Neural cell (in vitro differentiated cells): ENCODE results near the gene GPS1. TPM values are rescaled to one million over a fixed set of nuclear protein-coding genes. Genes with fewer than 3 reads are reported as not detected.

Source experiments
- H2AFZ ChIP-seq: fragments of 200-600, 300-800 bp; sonication (generic), shearing (Covaris generic); 2 replicates; pipeline ENCODE4 v1.6.0; 2014; ENCODE audit warnings: low read depth, mild to moderate bottlenecking, antibody characterized with exemption, low read length, moderate library complexity
- H3F3A ChIP-seq: fragments of 200-600 bp; shearing (Covaris generic); 2 replicates; pipeline ENCODE4 v1.6.1; 2016; ENCODE audit warnings: mild to moderate bottlenecking, moderate library complexity, mixed read lengths, antibody characterized with exemption, low read length; ENCODE audit not compliant: insufficient read depth, poor library complexity, severe bottlenecking
- H3K27ac ChIP-seq: fragments of 200-600, 300-800 bp; sonication (generic), shearing (Covaris generic); 2 replicates; pipeline ENCODE4 v1.5.1; 2014; ENCODE audit warnings: mild to moderate bottlenecking, low read length, moderate library complexity
- H3K27me3 ChIP-seq: fragments of 300-800, 200-600 bp; sonication (generic), shearing (Covaris generic); 2 replicates; pipeline ENCODE4 v1.6.0; 2014; ENCODE audit warnings: mild to moderate bottlenecking, low read depth, low read length, moderate library complexity; ENCODE audit not compliant: insufficient read depth
- H3K36me3 ChIP-seq: fragments of 300-800, 200-600 bp; sonication (generic), shearing (Covaris generic); 2 replicates; pipeline ENCODE4 v1.5.1; 2014; ENCODE audit warnings: mild to moderate bottlenecking, antibody characterized with exemption, low read length, moderate library complexity; ENCODE audit not compliant: insufficient read depth
- H3K4me2 ChIP-seq: fragments of 300-800, 200-600 bp; sonication (generic), shearing (Covaris generic); 2 replicates; pipeline ENCODE4 v1.6.0; 2014; ENCODE audit warnings: mild to moderate bottlenecking, low read length
- H3K4me3 ChIP-seq: fragments of 300-800, 200-600 bp; sonication (generic), shearing (Covaris generic); 2 replicates; pipeline ENCODE4 v1.5.1; 2014; ENCODE audit warnings: mild to moderate bottlenecking, low read length, moderate library complexity
- H3K79me2 ChIP-seq: fragments of 200-600 bp; shearing (Covaris generic); replicated peaks from 2 replicates; pipeline ENCODE4 v1.6.0; 2014; ENCODE audit warnings: mild to moderate bottlenecking, low read length, moderate library complexity; ENCODE audit not compliant: insufficient read depth
- H3K9ac ChIP-seq: fragments of 300-800, 200-600 bp; sonication (generic), shearing (Covaris generic); 2 replicates; pipeline ENCODE4 v1.6.1; 2016; ENCODE audit warnings: mild to moderate bottlenecking, low read length, mixed read lengths
- H3K9me2 ChIP-seq: fragments of 200-600 bp; shearing (Covaris generic); 2 replicates; pipeline ENCODE4 v1.6.1; 2016; ENCODE audit warnings: mild to moderate bottlenecking, low read length, mixed read lengths; ENCODE audit not compliant: insufficient read depth
- H3K9me3 ChIP-seq: fragments of 200-600, 300-800 bp; sonication (generic), shearing (Covaris generic); 2 replicates; pipeline ENCODE4 v1.6.1; 2016; ENCODE audit warnings: mild to moderate bottlenecking, mixed run types, low read length, moderate library complexity, mixed read lengths
- H4K20me1 ChIP-seq: fragments of 200-600 bp; shearing (Covaris generic); 2 replicates; pipeline ENCODE4 v1.6.1; 2016; ENCODE audit warnings: mild to moderate bottlenecking, mixed run types; ENCODE audit not compliant: insufficient read depth
- EP300 ChIP-seq: fragments of 450-650 bp; conservative IDR thresholded peaks from 2 replicates; pipeline ENCODE4 v1.6.1; 2014; ENCODE audit warnings: antibody characterized with exemption, mild to moderate bottlenecking, moderate library complexity; ENCODE audit not compliant: poor library complexity, severe bottlenecking
- EZH2 ChIP-seq: fragments of 200-600, 300-800 bp; shearing (Covaris generic), sonication (generic); IDR thresholded peaks from 2 replicates; pipeline ENCODE4 v1.6.1; 2014; ENCODE audit warnings: antibody characterized with exemption, low read length, borderline replicate concordance, mild to moderate bottlenecking; ENCODE audit not compliant: insufficient read depth, poor library complexity, severe bottlenecking
- MXI1 ChIP-seq: fragments of 450-650 bp; conservative IDR thresholded peaks from 2 replicates; pipeline ENCODE4 v1.6.1; 2014; ENCODE audit warnings: antibody characterized with exemption, mild to moderate bottlenecking; ENCODE audit not compliant: poor library complexity, severe bottlenecking
- POLR2AphosphoS5 ChIP-seq: IDR thresholded peaks from 2 replicates; pipeline ENCODE4 v1.6.1; 2012
- RAD21 ChIP-seq: fragments of 450-650 bp; conservative IDR thresholded peaks from 2 replicates; pipeline ENCODE4 v1.6.1; 2014; ENCODE audit warnings: antibody characterized with exemption, mild to moderate bottlenecking, moderate library complexity
- SMC3 ChIP-seq: fragments of 450-650 bp; conservative IDR thresholded peaks from 2 replicates; pipeline ENCODE4 v1.6.1; 2014; ENCODE audit warnings: antibody characterized with exemption, mild to moderate bottlenecking, moderate library complexity; ENCODE audit not compliant: poor library complexity
- TAF1 ChIP-seq: IDR thresholded peaks from 2 replicates; pipeline ENCODE4 v1.6.1; 2012; ENCODE audit warnings: low read depth
- polyA plus RNA-seq: library from polyadenylated mRNA; depleted of rRNA; stranded (reverse); fragments of >200 nt; gene quantifications from 2 replicates; pipeline ENCODE4 v1.2.3, GENCODE V29; 2014
- TF ChIP-seq, protein P1 (sequence below): IDR thresholded peaks from 2 replicates; pipeline ENCODE4 v1.6.1; 2012; ENCODE audit warnings: borderline replicate concordance
- TF ChIP-seq, protein P2 (sequence below): fragments of 450-650 bp; IDR thresholded peaks from 2 replicates; pipeline ENCODE4 v1.5.1; 2014; ENCODE audit warnings: antibody characterized with exemption, mild to moderate bottlenecking, moderate library complexity; ENCODE audit not compliant: poor library complexity, severe bottlenecking

Gene GPS1
- polyA plus RNA-seq, 1 donor from 2014 or later = 170 TPM

DNA sequence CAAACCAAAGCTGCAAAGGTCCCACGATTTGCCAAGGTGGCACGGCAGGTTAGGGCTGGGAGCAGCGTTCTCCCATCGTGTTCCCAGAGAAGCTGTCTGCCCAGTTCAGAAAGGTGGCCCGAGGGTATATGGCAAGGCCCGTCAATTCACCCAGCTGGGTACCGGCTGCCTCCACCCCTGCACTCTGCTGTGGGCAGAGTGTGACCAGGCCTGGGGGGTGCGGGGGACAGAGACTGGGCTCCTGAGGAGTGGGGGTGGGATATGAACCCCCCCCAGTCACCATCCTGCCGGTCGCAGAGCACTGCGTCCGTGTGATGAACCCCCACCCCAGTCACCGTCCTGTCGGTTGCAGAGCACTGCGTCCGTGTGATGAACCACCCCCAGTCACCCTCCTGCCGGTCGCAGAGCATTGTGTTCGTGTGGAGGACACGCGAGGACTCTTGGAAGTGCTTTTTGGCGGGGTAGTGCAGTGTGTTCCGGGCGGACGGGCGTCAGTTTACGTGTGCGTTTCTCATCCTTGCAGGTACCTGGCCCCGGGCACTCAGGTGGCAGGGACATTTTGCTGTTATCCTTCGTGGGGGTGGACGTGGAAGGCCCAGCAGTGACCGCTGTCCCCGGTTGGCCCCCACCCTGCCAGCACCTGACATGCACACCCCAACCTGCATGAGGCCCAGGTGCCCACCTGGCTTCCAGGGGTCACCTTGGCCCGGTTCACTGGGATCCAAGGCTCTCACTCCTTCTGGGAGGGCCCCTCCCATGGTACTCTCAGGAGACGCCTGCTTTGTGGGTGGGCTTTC lies 49.0 kb downstream of the GPS1 start:
- Histone ChIP-seq H3K36me3 (no peaks in the 10 kb centered on the region), H3K9ac (no peak overlapping the region), H2AFZ (no peak overlapping the region), H3K9me2 (no peaks in the 10 kb centered on the region), H3K4me2 (no peak overlapping the region), H3K79me2 (peaks cover 16% of the 10 kb centered on the region), H3K9me3 (no peaks in the 10 kb centered on the region), H3K4me3 (no peak overlapping the region), H3K27ac (no peak overlapping the region), H3F3A (no peaks in the 10 kb centered on the region), H4K20me1 (no peaks in the 10 kb centered on the region), H3K27me3 (no peaks in the 10 kb centered on the region)
- TF ChIP-seq MXI1 (no peak), EZH2 (no peak), RAD21 (no peak), TAF1 (no peak), POLR2AphosphoS5 (no peak), SMC3 (no peak), EP300 (no peak)
- TF ChIP-seq, protein P1, sequence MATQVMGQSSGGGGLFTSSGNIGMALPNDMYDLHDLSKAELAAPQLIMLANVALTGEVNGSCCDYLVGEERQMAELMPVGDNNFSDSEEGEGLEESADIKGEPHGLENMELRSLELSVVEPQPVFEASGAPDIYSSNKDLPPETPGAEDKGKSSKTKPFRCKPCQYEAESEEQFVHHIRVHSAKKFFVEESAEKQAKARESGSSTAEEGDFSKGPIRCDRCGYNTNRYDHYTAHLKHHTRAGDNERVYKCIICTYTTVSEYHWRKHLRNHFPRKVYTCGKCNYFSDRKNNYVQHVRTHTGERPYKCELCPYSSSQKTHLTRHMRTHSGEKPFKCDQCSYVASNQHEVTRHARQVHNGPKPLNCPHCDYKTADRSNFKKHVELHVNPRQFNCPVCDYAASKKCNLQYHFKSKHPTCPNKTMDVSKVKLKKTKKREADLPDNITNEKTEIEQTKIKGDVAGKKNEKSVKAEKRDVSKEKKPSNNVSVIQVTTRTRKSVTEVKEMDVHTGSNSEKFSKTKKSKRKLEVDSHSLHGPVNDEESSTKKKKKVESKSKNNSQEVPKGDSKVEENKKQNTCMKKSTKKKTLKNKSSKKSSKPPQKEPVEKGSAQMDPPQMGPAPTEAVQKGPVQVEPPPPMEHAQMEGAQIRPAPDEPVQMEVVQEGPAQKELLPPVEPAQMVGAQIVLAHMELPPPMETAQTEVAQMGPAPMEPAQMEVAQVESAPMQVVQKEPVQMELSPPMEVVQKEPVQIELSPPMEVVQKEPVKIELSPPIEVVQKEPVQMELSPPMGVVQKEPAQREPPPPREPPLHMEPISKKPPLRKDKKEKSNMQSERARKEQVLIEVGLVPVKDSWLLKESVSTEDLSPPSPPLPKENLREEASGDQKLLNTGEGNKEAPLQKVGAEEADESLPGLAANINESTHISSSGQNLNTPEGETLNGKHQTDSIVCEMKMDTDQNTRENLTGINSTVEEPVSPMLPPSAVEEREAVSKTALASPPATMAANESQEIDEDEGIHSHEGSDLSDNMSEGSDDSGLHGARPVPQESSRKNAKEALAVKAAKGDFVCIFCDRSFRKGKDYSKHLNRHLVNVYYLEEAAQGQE = no peak
- TF ChIP-seq, protein P2, sequence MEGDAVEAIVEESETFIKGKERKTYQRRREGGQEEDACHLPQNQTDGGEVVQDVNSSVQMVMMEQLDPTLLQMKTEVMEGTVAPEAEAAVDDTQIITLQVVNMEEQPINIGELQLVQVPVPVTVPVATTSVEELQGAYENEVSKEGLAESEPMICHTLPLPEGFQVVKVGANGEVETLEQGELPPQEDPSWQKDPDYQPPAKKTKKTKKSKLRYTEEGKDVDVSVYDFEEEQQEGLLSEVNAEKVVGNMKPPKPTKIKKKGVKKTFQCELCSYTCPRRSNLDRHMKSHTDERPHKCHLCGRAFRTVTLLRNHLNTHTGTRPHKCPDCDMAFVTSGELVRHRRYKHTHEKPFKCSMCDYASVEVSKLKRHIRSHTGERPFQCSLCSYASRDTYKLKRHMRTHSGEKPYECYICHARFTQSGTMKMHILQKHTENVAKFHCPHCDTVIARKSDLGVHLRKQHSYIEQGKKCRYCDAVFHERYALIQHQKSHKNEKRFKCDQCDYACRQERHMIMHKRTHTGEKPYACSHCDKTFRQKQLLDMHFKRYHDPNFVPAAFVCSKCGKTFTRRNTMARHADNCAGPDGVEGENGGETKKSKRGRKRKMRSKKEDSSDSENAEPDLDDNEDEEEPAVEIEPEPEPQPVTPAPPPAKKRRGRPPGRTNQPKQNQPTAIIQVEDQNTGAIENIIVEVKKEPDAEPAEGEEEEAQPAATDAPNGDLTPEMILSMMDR = no peak

DNA sequence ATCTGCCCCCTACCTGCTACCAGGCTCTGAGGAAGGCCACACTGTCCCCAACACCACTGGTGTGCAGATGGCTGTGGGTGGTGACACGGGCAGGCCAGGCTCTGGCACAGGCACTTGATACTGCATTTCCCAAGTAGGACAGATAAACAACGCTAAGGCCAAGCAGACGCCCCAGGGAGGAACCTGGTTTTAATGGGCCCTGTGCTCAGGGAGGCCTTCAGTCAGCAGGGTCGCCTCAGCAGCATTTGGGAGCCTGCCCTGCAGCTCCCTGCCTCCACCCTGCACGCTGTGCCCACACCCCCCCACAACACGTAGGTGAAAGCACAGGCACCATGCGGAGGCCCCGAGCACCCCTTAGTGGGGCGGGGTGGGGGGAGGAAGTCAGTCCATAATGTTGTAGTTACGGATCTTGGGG lies 49.6 kb downstream of the GPS1 start:
- H3K9me2 ChIP-seq = no peaks in the 10 kb centered on the region
- H3K27ac ChIP-seq = no peak overlapping the region
- H3K9me3 ChIP-seq = no peaks in the 10 kb centered on the region
- H4K20me1 ChIP-seq = no peaks in the 10 kb centered on the region
- H2AFZ ChIP-seq = no peak overlapping the region
- no peak overlapping the region for H3K4me2 ChIP-seq
- H3K4me3 ChIP-seq = no peak overlapping the region
- H3K79me2 ChIP-seq = peaks cover 10% of the 10 kb centered on the region
- TF ChIP-seq SMC3 (no peak), EP300 (no peak)
- H3K9ac ChIP-seq = no peak overlapping the region
- H3K27me3 ChIP-seq = no peaks in the 10 kb centered on the region
- no peaks in the 10 kb centered on the region for H3F3A ChIP-seq
- H3K36me3 ChIP-seq = no peaks in the 10 kb centered on the region
